Lung (tissue), 12 donors: ENCODE results near the gene HNRNPA2B1. TPM values are rescaled to one million over a fixed set of nuclear protein-coding genes. Genes with fewer than 3 reads are reported as not detected.

Experiments
- ATAC-seq: fragments of 200-7000 bp; cut with Tn5 transposase; one replicate; pipeline ENCODE4 v1.9.1; 2020; ENCODE audit warnings: moderate number of reproducible peaks; ENCODE audit not compliant: insufficient read depth, low FRiP score
- DNase-seq, 3 donors: peaks; one replicate each; pipeline ENCODE4 v3.0.0-alpha.2; 2013 to 2017
- H3K27ac ChIP-seq, 2 donors: one replicate each; pipeline ENCODE4 v1.5.1; 2013; ENCODE audit warnings: mild to moderate bottlenecking in 2 of 2, moderate library complexity in 2 of 2, control low read depth in 1 of 2, inconsistent platforms in 1 of 2, low read depth in 1 of 2, low read length in 1 of 2
- H3K27me3 ChIP-seq, 3 donors: one replicate each; pipeline ENCODE4 v1.5.1; 2013; ENCODE audit warnings: low read length in 2 of 3; ENCODE audit not compliant: control insufficient read depth in 3 of 3, insufficient read depth in 3 of 3
- H3K36me3 ChIP-seq, 4 donors: one replicate each; pipeline ENCODE4 v1.5.1; 2013; ENCODE audit warnings: low read length in 4 of 4, mild to moderate bottlenecking in 1 of 4, moderate library complexity in 1 of 4; ENCODE audit not compliant: control insufficient read depth in 4 of 4, insufficient read depth in 4 of 4
- H3K4me1 ChIP-seq, 5 donors: one replicate each; pipeline ENCODE4 v1.5.1; 2013; ENCODE audit warnings: low read length in 5 of 5, mild to moderate bottlenecking in 2 of 5, moderate library complexity in 1 of 5; ENCODE audit not compliant: control insufficient read depth in 5 of 5, insufficient read depth in 5 of 5
- H3K4me3 ChIP-seq: one replicate; pipeline ENCODE4 v1.5.1; 2013; ENCODE audit warnings: mild to moderate bottlenecking, control low read depth, moderate library complexity
- H3K9ac ChIP-seq, 2 donors: one replicate each; pipeline ENCODE4 v1.5.1; 2013; ENCODE audit warnings: low read length in 2 of 2, control low read depth in 1 of 2; ENCODE audit not compliant: insufficient read depth in 1 of 2
- H3K9me3 ChIP-seq, 4 donors: one replicate each; pipeline ENCODE4 v1.5.1; 2013; ENCODE audit warnings: low read length in 3 of 4, mild to moderate bottlenecking in 1 of 4, moderate library complexity in 1 of 4; ENCODE audit not compliant: control insufficient read depth in 4 of 4, insufficient read depth in 3 of 4
- WGBS, 2 donors: extraction: QIAGEN DNeasy Blood & Tissue Kit; methylation state at CpG; one replicate each; pipeline ENCODE4 v1.1.7; 2013; 5-methylcytosine and 5-hydroxymethylcytosine counted together
- polyA plus RNA-seq, 2 donors: library from polyadenylated mRNA; stranded (reverse); fragments of 200-250 nt; gene quantifications; one replicate each; pipeline ENCODE4 v1.2.1, GENCODE V29; 2013
- total RNA-seq, 2 donors: library from RNA; depleted of rRNA in 1 of 2; stranded (reverse); fragments of >200 nt in 1 of 2; gene quantifications; one replicate each; pipeline ENCODE4 v1.2.1, GENCODE V29; 2014 to 2021
- TF ChIP-seq, protein P1 (sequence below): IDR thresholded peaks from 2 replicates; pipeline ENCODE4 v1.5.1; 2012; ENCODE audit warnings: mild to moderate bottlenecking; ENCODE audit errors: control extremely low read depth, extremely low read depth
- donor health status: control.
- donor health status: control.
- donor health status: Bipolar disorder and iron deficiency.
- donor health status: healthy.
- donor health status: DM: yes; HTN: yes; CAD: no.

HNRNPA2B1 gene
- total and polyA plus RNA-seq, 4 donors: 363 to 572 (median 482) TPM

GRCh38 chr7:26203016-26203415 is 2.5 kb upstream of the HNRNPA2B1 start:
- DNase-seq (no peak), ATAC-seq (no peak)
- Histone ChIP-seq H3K27ac (no peak overlapping the region), H3K9ac (peak overlapping the region; percentile 77 to 88), H3K9me3 (no peaks in the 10 kb centered on the region), H3K4me1 (peaks cover 1 to 27% (median 4%) of the 10 kb centered on the region in 5 donors), H3K27me3 (no peaks in the 10 kb centered on the region), H3K4me3 (no peak overlapping the region), H3K36me3 (peaks cover 5 to 23% (median 8%) of the 10 kb centered on the region in 4 donors)
- TF ChIP-seq, protein P1, sequence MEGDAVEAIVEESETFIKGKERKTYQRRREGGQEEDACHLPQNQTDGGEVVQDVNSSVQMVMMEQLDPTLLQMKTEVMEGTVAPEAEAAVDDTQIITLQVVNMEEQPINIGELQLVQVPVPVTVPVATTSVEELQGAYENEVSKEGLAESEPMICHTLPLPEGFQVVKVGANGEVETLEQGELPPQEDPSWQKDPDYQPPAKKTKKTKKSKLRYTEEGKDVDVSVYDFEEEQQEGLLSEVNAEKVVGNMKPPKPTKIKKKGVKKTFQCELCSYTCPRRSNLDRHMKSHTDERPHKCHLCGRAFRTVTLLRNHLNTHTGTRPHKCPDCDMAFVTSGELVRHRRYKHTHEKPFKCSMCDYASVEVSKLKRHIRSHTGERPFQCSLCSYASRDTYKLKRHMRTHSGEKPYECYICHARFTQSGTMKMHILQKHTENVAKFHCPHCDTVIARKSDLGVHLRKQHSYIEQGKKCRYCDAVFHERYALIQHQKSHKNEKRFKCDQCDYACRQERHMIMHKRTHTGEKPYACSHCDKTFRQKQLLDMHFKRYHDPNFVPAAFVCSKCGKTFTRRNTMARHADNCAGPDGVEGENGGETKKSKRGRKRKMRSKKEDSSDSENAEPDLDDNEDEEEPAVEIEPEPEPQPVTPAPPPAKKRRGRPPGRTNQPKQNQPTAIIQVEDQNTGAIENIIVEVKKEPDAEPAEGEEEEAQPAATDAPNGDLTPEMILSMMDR: no peak
- 5 to 11% methylated on average over 2 of the region's 2 CpGs for WGBS, 2 donors

DNA sequence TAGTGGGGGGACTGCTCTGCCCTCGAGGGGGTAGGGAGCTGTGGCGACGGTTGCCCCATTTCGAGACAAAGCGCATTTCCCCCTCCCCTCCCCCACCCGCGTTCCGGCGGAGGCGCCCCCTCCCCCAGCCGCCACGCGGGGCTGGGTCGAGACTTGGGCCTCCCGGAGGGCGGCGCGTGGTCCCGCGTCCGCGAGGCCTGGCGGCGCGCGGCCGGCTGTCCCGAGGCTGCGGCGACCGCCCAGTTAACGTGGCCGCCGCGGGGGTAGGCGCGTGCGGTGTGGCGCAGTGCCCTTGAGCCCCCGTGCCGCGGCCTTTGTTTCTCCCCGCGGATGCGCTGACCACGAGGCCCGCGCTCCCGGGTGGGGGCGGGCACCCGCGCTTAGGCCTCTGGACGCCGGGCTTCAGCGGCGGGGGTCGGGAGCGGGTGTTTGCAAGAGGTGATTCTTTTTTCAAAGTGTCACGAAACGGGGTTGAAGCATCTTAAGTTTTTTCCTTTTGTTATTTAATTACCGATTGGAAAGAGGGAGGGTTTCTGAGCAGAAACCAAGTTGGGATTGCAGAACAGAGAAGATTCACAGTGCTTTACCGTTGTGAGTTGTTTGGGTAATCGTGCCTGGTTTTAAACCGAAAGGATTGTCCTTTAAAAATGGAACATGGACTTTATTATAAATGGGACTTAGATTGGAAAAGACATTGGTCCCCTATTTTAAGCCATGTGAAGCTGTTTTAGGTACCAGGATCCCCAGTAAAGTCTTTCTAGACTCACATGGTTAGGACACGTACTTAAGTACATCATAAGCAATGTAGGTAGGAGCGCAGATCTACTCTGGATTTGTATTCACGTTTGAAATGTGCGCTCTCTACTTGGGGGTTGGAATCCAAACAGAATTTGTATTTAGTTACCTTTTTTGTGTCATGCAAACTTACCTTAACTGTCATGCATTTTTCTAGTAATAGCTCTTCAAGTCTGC is 1.8 kb upstream of the HNRNPA2B1 start:
- peak overlapping the region; percentile 98 to 99 for H3K27ac ChIP-seq
- H3K4me1 ChIP-seq: peaks cover 1 to 32% (median 5%) of the 10 kb centered on the region in 5 donors
- no peaks in the 10 kb centered on the region for H3K9me3 ChIP-seq
- DNase-seq: peak in 2 of 3 donors; percentile 58 to 71
- TF ChIP-seq, protein P1: no peak
- H3K36me3 ChIP-seq: peaks cover 2 to 24% (median 9%) of the 10 kb centered on the region in 4 donors
- H3K4me3 ChIP-seq: peak overlapping the region; percentile 91
- WGBS, 2 donors: 0 to 1% methylated on average over 60 to 68 of the region's 68 CpGs
- peak; percentile 6 for ATAC-seq
- H3K27me3 ChIP-seq: no peaks in the 10 kb centered on the region
- peak overlapping the region; percentile 77 to 88 for H3K9ac ChIP-seq

DNA sequence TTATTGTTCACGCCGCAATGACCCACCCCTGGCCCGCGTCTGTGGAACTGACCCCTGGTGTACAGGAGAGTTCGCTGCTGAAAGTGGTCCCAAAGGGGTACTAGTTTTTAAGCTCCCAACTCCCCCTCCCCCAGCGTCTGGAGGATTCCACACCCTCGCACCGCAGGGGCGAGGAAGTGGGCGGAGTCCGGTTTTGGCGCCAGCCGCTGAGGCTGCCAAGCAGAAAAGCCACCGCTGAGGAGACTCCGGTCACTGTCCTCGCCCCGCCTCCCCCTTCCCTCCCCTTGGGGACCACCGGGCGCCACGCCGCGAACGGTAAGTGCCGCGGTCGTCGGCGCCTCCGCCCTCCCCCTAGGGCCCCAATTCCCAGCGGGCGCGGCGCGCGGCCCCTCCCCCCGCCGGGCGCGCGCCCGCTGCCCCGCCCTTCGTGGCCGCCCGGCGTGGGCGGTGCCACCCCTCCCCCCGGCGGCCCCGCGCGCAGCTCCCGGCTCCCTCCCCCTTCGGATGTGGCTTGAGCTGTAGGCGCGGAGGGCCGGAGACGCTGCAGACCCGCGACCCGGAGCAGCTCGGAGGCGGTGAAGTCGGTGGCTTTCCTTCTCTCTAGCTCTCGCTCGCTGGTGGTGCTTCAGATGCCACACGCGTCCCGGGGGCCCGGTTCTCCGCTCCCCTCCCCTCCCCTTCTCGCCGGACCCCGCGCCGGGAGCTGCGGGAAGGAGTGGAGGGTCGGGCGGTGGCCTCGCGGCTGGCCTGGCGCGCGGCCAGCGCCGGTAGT is 887 bp upstream of the HNRNPA2B1 start, which contains the start of gene CBX3:
Gene CBX3, plus strand, starts transcription at position 499 of the 772 bp plus-strand sequence. CDS start 1,254 bp downstream, outside the sequence.
- ATAC-seq (peak; percentile 74), DNase-seq (peak in 2 of 3 donors; percentile 96 to 97)
- no peaks in the 10 kb centered on the region for H3K9me3 ChIP-seq
- peak within 1 kb of the TSS; percentile 99 for H3K27ac ChIP-seq
- H3K36me3 ChIP-seq: peaks cover 2 to 29% (median 11%) of the 10 kb centered on the region in 4 donors
- H3K9ac ChIP-seq: peak within 1 kb of the TSS; percentile 100
- WGBS, 2 donors: 3 to 8% methylated on average over 54 to 86 of the region's 86 CpGs
- no peaks in the 10 kb centered on the region for H3K27me3 ChIP-seq
- peak within 1 kb of the TSS; percentile 91 for H3K4me3 ChIP-seq
- TF ChIP-seq, protein P1: no peak
- H3K4me1 ChIP-seq: peaks cover 3 to 41% (median 14%) of the 10 kb centered on the region in 5 donors
